Rectal smooth muscle tissue (tissue), 1 donor: Measurements from ENCODE around the gene MRTO4.
"Not testable (repeated sequence)": the region's sequence is repeated elsewhere in the genome, so short reads cannot be mapped to it uniquely, and the experiment has no call there.

Experiments
- H3K27ac ChIP-seq: one replicate; pipeline ENCODE4 v1.7.0; 2013; ENCODE audit warnings: low read depth, low read length, inconsistent platforms
- H3K27me3 ChIP-seq: one replicate; pipeline ENCODE4 v1.7.0; 2013; ENCODE audit warnings: low read length; ENCODE audit not compliant: control insufficient read depth, insufficient read depth
- H3K36me3 ChIP-seq: one replicate; pipeline ENCODE4 v1.7.0; 2013; ENCODE audit warnings: low read length; ENCODE audit not compliant: control insufficient read depth, insufficient read depth
- H3K4me1 ChIP-seq: one replicate; pipeline ENCODE4 v1.7.0; 2013; ENCODE audit warnings: low read length; ENCODE audit not compliant: control insufficient read depth, insufficient read depth
- H3K4me3 ChIP-seq: one replicate; pipeline ENCODE4 v1.7.0; 2013; ENCODE audit warnings: low read length
- H3K9ac ChIP-seq: one replicate; pipeline ENCODE4 v1.7.0; 2013; ENCODE audit warnings: low read length

The MRTO4 gene

GRCh38 chr1:19231736-19232523 lies 19.7 kb upstream of the MRTO4 start:
- H3K4me3 ChIP-seq, H3K9ac ChIP-seq, H3K27me3 ChIP-seq: not testable (repeated sequence)
- Histone ChIP-seq H3K4me1 (peaks cover 20% of the 10 kb centered on the region), H3K27ac (peak overlapping the region; percentile 71), H3K36me3 (peaks cover 18% of the 10 kb centered on the region)

GRCh38 chr1:19232524-19232846 lies 19.1 kb upstream of the MRTO4 start:
- peaks cover 24% of the 10 kb centered on the region for H3K36me3 ChIP-seq
- H3K4me1 ChIP-seq = peaks cover 20% of the 10 kb centered on the region
- H3K27ac ChIP-seq = peak overlapping the region; percentile 71
- H3K9ac ChIP-seq = no peak overlapping the region
- H3K27me3 ChIP-seq = no peaks in the 10 kb centered on the region
- no peak overlapping the region for H3K4me3 ChIP-seq

- H3K36me3 ChIP-seq = peaks cover 31% of the 10 kb centered on the region
- H3K4me3 ChIP-seq = no peak overlapping the region
- no peak overlapping the region for H3K9ac ChIP-seq
- no peaks in the 10 kb centered on the region for H3K27me3 ChIP-seq
- peaks cover 20% of the 10 kb centered on the region for H3K4me1 ChIP-seq
- H3K27ac ChIP-seq = no peak overlapping the region
These were observed 17.4 kb upstream of the MRTO4 start for GRCh38 chr1:19234224-19234623.

- H3K9ac ChIP-seq = no peak overlapping the region
These were observed 11.7 kb upstream of the MRTO4 start for GRCh38 chr1:19239876-19240275.

GRCh38 chr1:19240673-19241538 lies 10.7 kb upstream of the MRTO4 start:
- H3K9ac ChIP-seq = peak overlapping the region; percentile 39
- H3K36me3 ChIP-seq = peaks cover 54% of the 10 kb centered on the region
- peak overlapping the region; percentile 8 for H3K27ac ChIP-seq
- H3K4me3 ChIP-seq = no peak overlapping the region
- H3K4me1 ChIP-seq = peaks cover 4% of the 10 kb centered on the region
- H3K27me3 ChIP-seq = no peaks in the 10 kb centered on the region

More at GRCh38 chr1:19239876-19240275, 11.7 kb upstream of the MRTO4 start:
- peaks cover 4% of the 10 kb centered on the region for H3K4me1 ChIP-seq
- peaks cover 55% of the 10 kb centered on the region for H3K36me3 ChIP-seq
- no peak overlapping the region for H3K27ac ChIP-seq
- H3K4me3 ChIP-seq = no peak overlapping the region
- H3K27me3 ChIP-seq = no peaks in the 10 kb centered on the region

- H3K9ac ChIP-seq = peak overlapping the region; percentile 64
- H3K4me1 ChIP-seq = peaks cover 7% of the 10 kb centered on the region
- H3K27me3 ChIP-seq = no peaks in the 10 kb centered on the region
- peak overlapping the region; percentile 96 for H3K27ac ChIP-seq
- peak overlapping the region; percentile 97 for H3K4me3 ChIP-seq
- no peaks in the 10 kb centered on the region for H3K36me3 ChIP-seq
These were observed 838 bp upstream of the MRTO4 start for GRCh38 chr1:19250629-19251304.

- Histone ChIP-seq H3K27me3 (no peaks in the 10 kb centered on the region), H3K27ac (no peak overlapping the region), H3K36me3 (peaks cover 14% of the 10 kb centered on the region), H3K4me3 (no peak overlapping the region), H3K9ac (no peak overlapping the region), H3K4me1 (peaks cover 7% of the 10 kb centered on the region)
These were observed 2.8 kb downstream of the MRTO4 start for GRCh38 chr1:19254416-19254815.

GRCh38 chr1:19255288-19255687 lies 3.7 kb downstream of the MRTO4 start:
- Histone ChIP-seq H3K4me3 (no peak overlapping the region), H3K27me3 (no peaks in the 10 kb centered on the region), H3K36me3 (peaks cover 14% of the 10 kb centered on the region), H3K4me1 (peaks cover 7% of the 10 kb centered on the region), H3K9ac (no peak overlapping the region), H3K27ac (no peak overlapping the region)

GRCh38 chr1:19256301-19256700 lies 4.7 kb downstream of the MRTO4 start:
- not testable (repeated sequence) for H3K4me3 ChIP-seq, H3K4me1 ChIP-seq, H3K27ac ChIP-seq, H3K9ac ChIP-seq, H3K27me3 ChIP-seq
- peaks cover 14% of the 10 kb centered on the region for H3K36me3 ChIP-seq

GRCh38 chr1:19257178-19257914 lies 5.7 kb downstream of the MRTO4 start:
- H3K27ac ChIP-seq = no peak overlapping the region
- H3K4me1 ChIP-seq = no peaks in the 10 kb centered on the region
- no peak overlapping the region for H3K4me3 ChIP-seq
- H3K9ac ChIP-seq = no peak overlapping the region
- H3K27me3 ChIP-seq = no peaks in the 10 kb centered on the region
- peaks cover 14% of the 10 kb centered on the region for H3K36me3 ChIP-seq

- H3K9ac ChIP-seq = no peak overlapping the region
- H3K36me3 ChIP-seq = peaks cover 14% of the 10 kb centered on the region
- H3K4me3 ChIP-seq = no peak overlapping the region
- no peak overlapping the region for H3K27ac ChIP-seq
- H3K27me3 ChIP-seq = no peaks in the 10 kb centered on the region
- no peaks in the 10 kb centered on the region for H3K4me1 ChIP-seq
These were observed 6.7 kb downstream of the MRTO4 start for GRCh38 chr1:19258353-19258752.
